DOHH2 (cell line): ENCODE data around the gene VPS41.

Experiments used
- EZH2phosphoT487 ChIP-seq: fragments of 200-600 bp; sonication (generic); IDR thresholded peaks from 2 replicates; pipeline ENCODE4 v1.6.1; 2017; ENCODE audit warnings: borderline replicate concordance, mild to moderate bottlenecking, antibody characterized with exemption, low read length, moderate library complexity, mixed read lengths
- TF ChIP-seq, protein P1 (sequence below): fragments of 200-600 bp; sonication (generic); IDR thresholded peaks from one replicate; pipeline ENCODE4 v1.5.1; 2014; ENCODE audit warnings: antibody characterized with exemption, mild to moderate bottlenecking, low read depth, low read length; ENCODE audit not compliant: poor library complexity, severe bottlenecking

DNA sequence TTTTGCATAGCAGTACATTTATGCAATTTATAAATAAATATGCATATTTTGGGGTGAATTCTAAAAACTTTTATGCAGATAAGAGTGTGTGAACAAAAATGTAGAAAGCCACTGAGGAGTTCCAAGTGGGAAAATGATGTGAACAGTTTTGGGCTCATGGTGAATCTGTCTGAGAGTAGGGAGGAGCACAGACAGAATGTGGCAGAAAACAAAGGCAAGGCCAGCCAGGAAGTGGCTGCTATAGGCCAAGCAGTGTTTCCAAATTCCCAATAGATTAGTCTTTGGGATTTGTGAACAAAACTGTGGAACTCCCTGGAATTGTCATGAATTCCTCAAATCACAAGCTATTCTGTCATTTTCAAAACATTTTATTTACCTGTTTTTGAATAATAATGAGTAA, 204.2 kb downstream of the VPS41 start:
- TF ChIP-seq EZH2phosphoT487 = no peak
- TF ChIP-seq, protein P1, sequence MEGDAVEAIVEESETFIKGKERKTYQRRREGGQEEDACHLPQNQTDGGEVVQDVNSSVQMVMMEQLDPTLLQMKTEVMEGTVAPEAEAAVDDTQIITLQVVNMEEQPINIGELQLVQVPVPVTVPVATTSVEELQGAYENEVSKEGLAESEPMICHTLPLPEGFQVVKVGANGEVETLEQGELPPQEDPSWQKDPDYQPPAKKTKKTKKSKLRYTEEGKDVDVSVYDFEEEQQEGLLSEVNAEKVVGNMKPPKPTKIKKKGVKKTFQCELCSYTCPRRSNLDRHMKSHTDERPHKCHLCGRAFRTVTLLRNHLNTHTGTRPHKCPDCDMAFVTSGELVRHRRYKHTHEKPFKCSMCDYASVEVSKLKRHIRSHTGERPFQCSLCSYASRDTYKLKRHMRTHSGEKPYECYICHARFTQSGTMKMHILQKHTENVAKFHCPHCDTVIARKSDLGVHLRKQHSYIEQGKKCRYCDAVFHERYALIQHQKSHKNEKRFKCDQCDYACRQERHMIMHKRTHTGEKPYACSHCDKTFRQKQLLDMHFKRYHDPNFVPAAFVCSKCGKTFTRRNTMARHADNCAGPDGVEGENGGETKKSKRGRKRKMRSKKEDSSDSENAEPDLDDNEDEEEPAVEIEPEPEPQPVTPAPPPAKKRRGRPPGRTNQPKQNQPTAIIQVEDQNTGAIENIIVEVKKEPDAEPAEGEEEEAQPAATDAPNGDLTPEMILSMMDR = no peak
